ENCODE measurements around the gene STUM. TPM values are rescaled to one million over a fixed set of nuclear protein-coding genes. Genes with fewer than 3 reads are reported as not detected.

STUM gene
- polyA plus RNA-seq, 1 donor (not counting 4 experiments of a cell fraction or from before 2014, with no cell fraction given): 0.01 TPM

- Histone ChIP-seq H3K4me1 (ENCODE audit: control insufficient read depth, extremely low read depth, insufficient read depth, low read length) (no peaks in the 10 kb centered on the region), H3K9me3 (ENCODE audit: control insufficient read depth, low read depth, low read length) (no peaks in the 10 kb centered on the region), H3K36me3 (ENCODE audit: control insufficient read depth in 2 of 2, extremely low read depth in 1 of 2, insufficient read depth in 2 of 2, low read length in 2 of 2) (no peaks in the 10 kb centered on the region), H4K20me1 (ENCODE audit: control insufficient read depth, extremely low read depth, insufficient read depth, low read length) (no peaks in the 10 kb centered on the region), H2AFZ (ENCODE audit: control insufficient read depth, low read length) (no peak overlapping the region), H3K79me2 (ENCODE audit: control insufficient read depth, insufficient read depth, low read length) (no peaks in the 10 kb centered on the region), H3K27ac (ENCODE audit: control insufficient read depth, insufficient read depth, low read length) (no peak overlapping the region), H3K9ac (ENCODE audit: control insufficient read depth, extremely low read depth, insufficient read depth, low read length) (no peak overlapping the region), H3K4me3 (ENCODE audit: control insufficient read depth in 2 of 3, extremely low read depth in 1 of 3, insufficient read depth in 2 of 3, low read depth in 1 of 3, low read length in 3 of 3) (no peak overlapping the region), H3K4me2 (ENCODE audit: control insufficient read depth, extremely low read depth, insufficient read depth, low read depth, low read length) (no peak overlapping the region), H3K27me3 (ENCODE audit: control insufficient read depth, extremely low read depth, insufficient read depth, low read length) (no peaks in the 10 kb centered on the region), H3K9me1 (ENCODE audit: control insufficient read depth, extremely low read depth, insufficient read depth, low read length) (no peaks in the 10 kb centered on the region)
- no peak for DNase-seq (ENCODE audit: low read depth, low spot score)
- no peak for FAIRE-seq
- dilution Hi-C loops (cut with MboI; ENCODE audit: extremely low pct_ligation_motif_present, low sequenced_read_pairs): no loop called here
- no peak for TF ChIP-seq EZH2 (IDR thresholded peaks at IDR 0.05; ENCODE audit: low read length)
- no peak for TF ChIP-seq CTCF (optimal IDR thresholded peaks at IDR 0.05 in 1 of 3, IDR thresholded peaks at IDR 0.05 in 1 of 3, conservative IDR thresholded peaks at IDR 0.05 in 1 of 3; ENCODE audit: extremely low read depth in 1 of 3, insufficient read depth in 2 of 3, low read length in 3 of 3)
Observed at GRCh38 chr1:226579781-226580323, 31.3 kb downstream of the STUM start.

GRCh38 chr1:226580625-226581270 is 32.2 kb downstream of the STUM start:
- Histone ChIP-seq H3K4me1 (ENCODE audit: control insufficient read depth, extremely low read depth, insufficient read depth, low read length) (no peaks in the 10 kb centered on the region), H3K79me2 (ENCODE audit: control insufficient read depth, insufficient read depth, low read length) (no peaks in the 10 kb centered on the region), H3K4me3 (ENCODE audit: control insufficient read depth in 2 of 3, extremely low read depth in 1 of 3, insufficient read depth in 2 of 3, low read depth in 1 of 3, low read length in 3 of 3) (no peak overlapping the region), H3K4me2 (ENCODE audit: control insufficient read depth, extremely low read depth, insufficient read depth, low read depth, low read length) (no peak overlapping the region), H4K20me1 (ENCODE audit: control insufficient read depth, extremely low read depth, insufficient read depth, low read length) (no peaks in the 10 kb centered on the region), H2AFZ (ENCODE audit: control insufficient read depth, low read length) (no peak overlapping the region), H3K27ac (ENCODE audit: control insufficient read depth, insufficient read depth, low read length) (no peak overlapping the region), H3K9me3 (ENCODE audit: control insufficient read depth, low read depth, low read length) (no peaks in the 10 kb centered on the region), H3K36me3 (ENCODE audit: control insufficient read depth in 2 of 2, extremely low read depth in 1 of 2, insufficient read depth in 2 of 2, low read length in 2 of 2) (no peaks in the 10 kb centered on the region), H3K9me1 (ENCODE audit: control insufficient read depth, extremely low read depth, insufficient read depth, low read length) (no peaks in the 10 kb centered on the region), H3K9ac (ENCODE audit: control insufficient read depth, extremely low read depth, insufficient read depth, low read length) (no peak overlapping the region), H3K27me3 (ENCODE audit: control insufficient read depth, extremely low read depth, insufficient read depth, low read length) (no peaks in the 10 kb centered on the region)
- DNase-seq (ENCODE audit: low read depth, low spot score) (no peak), FAIRE-seq (no peak)
- dilution Hi-C loops (cut with MboI; ENCODE audit: extremely low pct_ligation_motif_present, low sequenced_read_pairs): no loop called here
- no peak for TF ChIP-seq EZH2 (IDR thresholded peaks at IDR 0.05; ENCODE audit: low read length)
- TF ChIP-seq CTCF (optimal IDR thresholded peaks at IDR 0.05 in 1 of 3, IDR thresholded peaks at IDR 0.05 in 1 of 3, conservative IDR thresholded peaks at IDR 0.05 in 1 of 3; ENCODE audit: extremely low read depth in 1 of 3, insufficient read depth in 2 of 3, low read length in 3 of 3): no peak

All from keratinocyte (primary cell).